Activated CD8-positive, alpha-beta memory T cell treated with anti-CD3 and anti-CD28 coated beads, Interleukin-2, amount 50 U/mL, for 48 hours (primary cell): Measurements from ENCODE around the gene MYBPH.
A peak's percentile ranks its signal among the peaks of the same experiment; 100 is the strongest.

ENCODE experiments used
- DNase-seq: peaks from one replicate; pipeline ENCODE4 v3.0.0-alpha.2; 2020

Gene MYBPH

DNA sequence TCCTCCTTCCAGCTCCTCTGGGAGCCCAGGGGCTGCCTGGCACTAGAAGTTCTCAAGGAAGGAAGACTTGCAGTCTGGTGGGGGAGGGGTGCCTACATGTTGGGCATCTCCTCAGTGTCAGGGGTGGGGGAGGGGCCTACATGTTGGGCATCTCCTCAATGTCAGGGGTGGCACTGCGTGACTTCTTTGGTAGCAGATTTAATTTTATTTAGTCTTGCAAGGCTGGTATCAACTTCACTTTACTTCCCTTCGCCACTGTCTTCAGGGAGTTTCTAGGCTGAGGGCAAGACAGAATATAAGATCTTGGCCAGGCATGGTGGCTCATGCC is 29.6 kb downstream of the MYBPH start:
- DNase-seq: no peak

DNA sequence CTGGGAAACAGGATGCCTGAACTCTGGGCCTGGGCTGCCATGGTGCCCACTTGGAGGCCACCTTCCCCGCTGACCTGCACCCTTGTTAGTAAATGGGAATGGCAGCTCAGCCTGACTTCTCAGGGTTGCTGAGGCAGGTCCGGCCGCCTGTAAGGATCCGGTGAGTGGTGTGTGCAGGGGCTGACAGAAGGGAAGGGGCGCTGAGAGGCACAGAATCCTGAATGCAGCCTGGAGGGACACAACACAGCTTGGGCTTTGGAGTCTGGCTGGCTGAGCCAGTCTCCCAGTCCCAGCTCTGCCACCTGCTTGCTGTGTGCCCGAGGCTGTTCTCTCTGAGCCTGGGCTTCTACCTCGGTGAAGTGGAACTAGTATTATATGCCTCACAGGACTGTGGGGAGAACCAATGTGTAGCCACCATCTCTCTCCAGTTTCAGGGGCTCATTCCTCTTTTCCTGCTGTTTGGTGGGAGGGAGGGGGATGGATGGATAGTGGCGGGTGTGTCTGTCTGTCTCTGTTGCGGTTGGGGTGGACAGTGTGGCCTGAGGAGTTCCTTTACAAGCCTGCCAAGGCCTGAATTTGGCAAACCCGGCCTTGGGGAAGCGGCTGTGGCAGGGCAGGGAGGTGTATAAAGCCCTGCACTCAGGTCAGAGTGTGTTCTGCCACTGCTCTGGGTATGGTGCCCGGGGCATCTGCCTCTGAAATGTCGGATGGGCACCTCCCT is 30.1 kb downstream of the MYBPH start:
- DNase-seq: no peak

DNA sequence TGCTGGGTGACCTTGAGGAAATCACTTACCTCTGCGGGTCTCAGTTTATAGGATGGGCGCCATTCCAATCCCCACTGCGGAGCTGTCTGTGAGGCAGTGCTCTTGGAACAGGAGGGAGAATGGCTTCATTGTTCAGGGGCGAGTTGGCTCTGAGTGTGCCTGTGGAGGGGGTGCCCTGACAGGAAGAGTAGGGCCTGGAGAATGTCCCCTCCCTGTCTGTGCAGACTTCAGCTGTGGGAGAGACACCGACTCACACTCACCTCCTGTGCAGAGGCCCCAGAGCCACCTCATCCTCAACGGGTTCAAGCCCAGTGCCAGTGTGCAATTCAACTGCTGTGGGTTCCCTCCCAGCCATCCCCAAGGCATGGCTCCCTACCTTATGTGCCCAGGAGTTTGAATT is 31.0 kb downstream of the MYBPH start:
- DNase-seq: no peak

DNA sequence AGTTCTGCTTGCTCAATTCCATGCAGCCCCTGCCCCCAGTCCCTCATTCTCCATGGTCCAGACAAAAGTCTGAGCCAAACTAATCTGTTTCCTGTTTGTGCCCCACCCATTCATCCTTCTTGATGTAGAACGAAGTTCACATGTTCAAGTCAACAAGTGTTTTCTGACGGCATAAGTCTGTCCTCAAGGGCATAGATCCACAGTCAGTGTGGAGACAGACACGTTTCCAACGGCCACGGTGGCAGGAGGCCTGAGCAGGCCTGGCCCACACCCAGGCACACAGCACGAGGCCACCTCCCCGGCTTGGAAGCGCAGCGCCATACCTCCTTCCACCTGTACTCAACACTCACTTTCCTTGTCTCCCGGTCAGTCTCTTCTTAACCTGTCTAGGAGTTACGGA is 32.0 kb downstream of the MYBPH start:
- no peak for DNase-seq

DNA sequence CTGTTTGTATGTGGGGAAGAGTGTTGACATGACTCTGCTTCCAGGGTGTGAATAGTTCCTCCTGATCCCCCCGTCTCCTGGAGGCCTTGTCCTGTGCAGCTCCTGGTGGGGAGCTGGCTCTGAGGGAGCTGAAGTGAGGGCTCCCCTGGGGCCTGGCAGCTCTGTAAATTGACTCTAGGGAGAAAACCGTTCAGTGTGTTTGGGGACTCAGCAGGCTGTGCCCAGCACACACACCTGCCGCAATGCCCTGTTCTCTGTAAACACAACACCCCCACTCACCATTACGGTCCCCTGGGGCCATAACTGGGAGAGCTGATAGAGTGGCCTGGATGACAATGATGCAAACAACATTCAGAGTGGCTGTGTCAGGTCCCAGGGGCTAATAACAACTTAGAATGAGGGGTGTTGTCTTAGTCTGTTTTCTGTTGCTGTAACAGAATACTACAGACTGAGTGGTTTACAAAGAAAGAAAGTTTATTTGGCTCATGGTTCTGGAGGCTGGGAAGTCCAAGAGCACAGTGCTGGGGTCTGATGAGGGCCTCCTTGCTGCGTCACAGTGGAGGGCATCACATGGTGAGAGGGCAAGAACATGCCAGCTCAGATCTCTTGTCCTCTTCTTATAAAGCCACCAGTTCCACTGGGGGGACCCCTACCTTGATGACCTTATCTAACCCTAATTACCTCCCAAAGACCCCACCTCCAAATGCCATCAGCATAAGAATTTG is 32.8 kb downstream of the MYBPH start:
- DNase-seq: no peak

DNA sequence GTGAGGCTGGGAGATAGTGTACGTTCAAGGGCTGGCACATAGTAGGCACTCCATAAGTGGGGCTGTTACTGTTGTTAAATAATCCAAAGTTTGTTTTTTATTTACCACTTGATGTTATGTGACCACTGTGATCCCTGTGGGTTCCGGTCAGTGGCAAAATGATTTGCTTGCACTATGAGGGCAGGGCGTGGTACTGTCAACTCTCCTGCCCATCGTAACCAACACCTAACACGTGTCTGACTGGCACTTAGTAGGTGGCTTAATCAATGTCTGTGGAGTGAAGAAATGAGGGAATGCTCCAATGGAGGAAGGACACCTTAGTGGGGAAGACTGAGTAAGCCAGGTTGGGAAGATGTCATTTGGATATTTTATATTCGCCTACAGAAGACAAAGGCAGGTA is 33.5 kb downstream of the MYBPH start:
- DNase-seq: no peak

DNA sequence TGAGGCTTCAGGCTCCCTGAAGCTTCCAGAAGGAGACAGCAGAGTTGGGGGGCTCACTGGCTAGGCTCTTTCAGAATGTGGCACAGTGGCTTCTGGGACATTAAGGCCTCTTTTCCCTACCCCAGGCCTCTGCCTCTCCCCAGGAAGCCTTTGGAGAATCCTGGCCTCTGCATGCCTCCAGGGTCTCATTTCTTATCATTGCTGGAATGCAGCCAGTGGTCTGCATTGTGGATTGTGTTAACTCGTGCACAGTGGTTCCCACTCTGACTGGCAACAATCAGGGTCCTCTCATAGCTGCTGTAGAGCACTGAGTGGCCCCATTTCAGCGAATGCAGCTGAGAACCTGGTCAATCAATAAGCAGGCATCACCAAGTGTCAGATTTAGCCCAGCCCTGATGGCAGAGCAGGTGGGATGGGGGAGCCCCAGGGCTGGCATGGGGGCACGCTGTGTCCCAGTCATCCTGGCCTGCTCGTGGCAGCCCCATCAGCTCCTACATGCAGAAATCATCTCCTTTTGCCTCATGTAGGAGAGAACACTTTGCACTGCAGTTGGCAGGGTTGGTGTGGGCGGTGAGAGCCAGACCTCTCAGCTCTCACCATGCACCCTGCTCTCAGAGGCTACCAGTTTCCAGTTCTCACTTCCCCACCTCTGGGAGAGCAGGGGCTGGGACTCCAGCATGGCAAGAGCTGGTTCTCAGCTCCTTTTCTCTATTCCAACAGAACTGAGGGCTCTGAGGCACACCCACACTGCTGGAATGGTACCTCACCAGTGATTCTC is 34.7 kb downstream of the MYBPH start:
- no peak for DNase-seq

DNA sequence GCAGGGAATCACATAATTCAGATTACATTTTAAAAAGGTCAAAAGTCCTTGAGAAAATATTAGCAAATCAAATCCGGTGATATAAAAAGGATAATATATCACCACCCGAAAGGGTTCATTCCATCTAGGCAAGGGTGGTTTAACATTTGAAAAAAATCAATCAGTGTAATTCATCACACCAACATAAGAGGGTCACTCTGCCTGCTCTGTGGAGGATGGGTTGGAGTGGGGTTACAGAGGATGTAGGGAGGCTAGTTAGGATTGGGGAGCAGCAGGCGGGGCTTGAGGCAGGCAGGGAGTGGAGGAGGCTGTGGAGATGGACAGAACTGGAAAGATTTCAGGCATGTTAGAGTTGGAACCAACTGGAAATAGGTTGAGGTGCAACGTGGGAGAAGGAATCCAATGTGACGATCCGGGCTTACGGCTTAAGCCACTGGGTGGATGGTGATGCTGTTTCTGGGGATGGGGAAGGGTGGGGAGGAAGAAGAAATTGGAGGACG is 35.6 kb downstream of the MYBPH start:
- no peak for DNase-seq

DNA sequence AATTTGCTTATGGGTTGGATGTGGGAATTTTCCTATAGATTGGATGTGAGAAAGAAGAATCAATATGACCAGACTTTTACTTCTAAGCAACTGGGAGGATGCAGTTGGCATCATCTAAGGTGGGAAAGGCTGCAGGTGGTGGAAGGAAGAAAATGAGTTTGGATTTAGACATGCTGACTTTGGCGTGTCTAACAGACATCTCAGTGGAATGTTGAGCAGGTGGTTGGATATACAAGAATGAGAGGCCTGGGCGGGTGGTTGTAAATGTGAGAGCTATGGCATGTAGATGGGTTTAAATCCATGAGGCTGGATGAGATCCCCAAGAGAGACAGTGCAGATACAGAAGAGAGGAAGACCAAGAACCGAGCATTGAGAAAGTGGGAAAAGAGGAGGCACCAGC is 37.6 kb downstream of the MYBPH start:
- DNase-seq: no peak

DNA sequence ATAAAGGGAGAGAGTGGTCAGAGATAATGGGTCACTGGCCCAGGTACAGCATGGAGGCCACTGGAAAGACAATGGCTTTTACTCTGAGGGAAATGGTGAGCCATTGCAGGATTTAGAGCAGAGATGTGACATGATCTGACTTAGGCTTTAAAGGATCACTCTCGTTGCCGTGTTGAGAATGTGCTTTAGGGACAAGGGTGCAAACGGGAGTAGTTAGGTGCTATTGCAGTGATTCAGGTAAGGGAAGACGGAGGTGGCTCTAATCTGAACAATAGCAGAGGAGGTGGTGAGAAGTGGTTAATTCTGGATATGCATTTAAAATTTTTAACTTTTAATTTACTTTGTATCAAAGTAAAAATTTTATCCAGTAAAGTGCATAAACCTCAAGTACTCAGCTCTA is 38.3 kb downstream of the MYBPH start:
- DNase-seq: no peak

DNA sequence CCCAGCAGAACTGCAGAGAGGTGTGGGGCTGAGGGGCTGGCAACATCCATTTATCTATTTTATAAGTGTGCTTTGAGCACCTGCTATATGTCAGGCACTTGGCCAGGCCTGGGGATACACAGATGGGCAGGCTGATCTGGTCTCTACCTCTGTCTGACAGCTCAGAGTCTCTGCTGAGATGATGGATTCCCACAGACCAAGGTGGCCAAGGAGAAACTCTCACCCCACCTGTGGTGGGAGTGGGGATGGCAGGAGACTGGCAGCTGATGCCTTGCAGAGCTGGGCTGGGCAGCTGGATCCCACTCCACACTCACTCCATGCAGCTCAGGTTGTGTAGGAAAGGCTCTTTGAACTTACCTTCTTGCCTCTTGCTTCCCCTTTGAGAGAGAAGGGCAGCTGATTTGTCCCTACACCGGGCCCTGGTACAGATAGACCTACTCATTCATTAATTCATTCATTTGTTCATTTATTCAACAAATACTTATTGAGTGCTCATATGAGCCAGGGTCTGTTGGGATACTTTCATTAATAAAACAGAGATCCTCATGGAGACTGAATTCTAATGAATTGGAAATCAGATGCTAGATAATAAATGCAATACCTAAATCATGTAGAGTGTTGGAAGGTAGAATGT is 39.1 kb downstream of the MYBPH start:
- no peak for DNase-seq

DNA sequence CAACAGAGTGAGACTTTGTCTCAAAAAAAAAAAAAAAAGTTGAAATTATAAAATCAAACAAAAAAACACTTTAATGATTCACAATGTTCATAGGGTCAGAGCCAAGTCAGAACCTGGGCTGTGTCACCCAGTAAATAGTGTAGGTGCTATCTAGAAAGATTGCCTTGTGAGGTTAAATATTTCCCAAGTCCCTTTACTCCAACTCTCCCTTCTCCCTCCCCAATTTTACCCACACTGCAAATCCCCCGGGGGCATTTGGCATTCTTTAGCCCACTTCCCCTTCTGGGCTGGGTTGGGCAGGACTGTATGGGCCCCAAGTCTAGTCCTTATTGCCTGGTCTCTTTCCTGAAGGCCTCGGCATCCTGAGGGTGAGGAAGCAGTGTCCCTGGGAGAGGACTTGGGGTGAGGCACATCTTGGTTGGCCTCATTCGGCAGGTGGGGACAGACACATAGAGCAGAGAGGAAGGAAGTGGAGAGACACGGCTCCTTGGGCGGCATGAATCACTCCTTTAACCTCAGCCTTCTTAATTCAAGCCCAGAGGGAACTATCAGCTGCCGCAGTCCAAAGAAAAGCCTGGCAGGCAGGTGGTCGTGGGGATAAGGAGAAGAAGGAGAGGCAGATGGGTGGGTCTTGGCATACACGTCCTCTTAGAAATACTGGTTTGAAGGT is 39.9 kb downstream of the MYBPH start:
- DNase-seq: no peak

DNA sequence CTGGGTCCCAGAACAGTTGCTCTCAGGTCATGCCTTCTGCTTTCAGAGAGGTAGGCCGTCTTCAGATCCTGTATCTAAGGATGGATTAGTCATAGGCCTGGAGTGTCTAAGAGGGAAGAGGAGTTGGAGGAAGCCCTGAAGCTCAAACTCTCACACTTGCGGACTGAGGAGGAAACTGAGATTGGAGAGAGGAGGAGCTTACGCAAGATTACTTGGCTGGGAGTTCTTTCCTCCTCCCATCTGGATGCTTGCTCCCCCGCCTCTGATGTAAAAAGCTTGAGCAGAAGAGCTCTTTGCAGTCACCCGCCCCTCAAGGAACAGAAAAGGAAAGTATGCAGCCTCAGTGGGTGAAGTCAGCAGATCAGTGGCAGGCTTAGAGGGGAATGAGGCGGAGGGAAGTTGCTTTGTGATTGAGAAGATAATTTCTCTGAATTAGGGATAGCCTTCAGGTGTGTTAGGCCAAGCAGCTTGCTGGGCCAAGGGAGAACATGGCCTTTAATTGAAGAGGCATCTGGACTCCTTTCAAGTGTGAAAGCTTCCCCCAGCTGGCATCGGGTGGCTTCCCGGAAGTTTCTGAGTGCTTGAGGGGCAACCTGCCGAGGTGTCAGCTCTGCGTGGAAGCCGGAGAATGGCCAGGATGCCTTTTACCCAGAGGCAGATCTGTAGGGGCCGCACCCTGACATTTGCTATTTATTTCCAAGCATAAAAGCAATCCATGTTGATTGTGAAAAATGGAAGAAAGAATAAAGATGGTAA is 41.5 kb downstream of the MYBPH start:
- no peak for DNase-seq

DNA sequence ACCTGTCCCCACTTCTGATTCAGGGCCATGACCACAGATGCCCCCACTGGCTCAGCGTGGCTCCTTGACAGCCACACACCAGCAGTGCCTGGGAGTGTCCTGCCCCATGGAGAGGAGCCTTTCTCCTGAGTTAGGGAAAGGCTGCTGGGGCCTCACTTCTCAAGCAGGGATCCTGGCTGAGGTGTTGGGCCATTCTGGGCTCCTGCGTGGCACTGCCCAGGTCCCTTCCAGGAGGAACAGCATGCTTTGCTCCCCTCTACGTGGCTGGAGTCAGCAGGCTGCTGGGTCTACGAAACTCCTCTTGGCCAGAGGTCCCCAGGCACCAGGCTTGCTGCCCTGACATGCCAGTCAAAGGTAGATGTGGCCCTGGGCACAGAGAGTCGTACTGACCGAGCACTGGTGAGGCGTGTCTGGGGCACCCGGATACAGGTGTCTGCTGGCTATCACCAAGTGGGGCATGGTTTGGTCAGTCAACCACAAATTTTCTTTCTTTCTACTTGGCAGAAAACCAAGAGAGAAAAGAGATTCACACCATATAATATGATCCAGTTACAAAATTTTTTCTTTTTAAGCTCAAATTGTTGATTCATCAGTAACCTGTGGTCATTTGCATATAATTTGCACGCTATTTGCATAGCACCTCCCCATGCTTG is 44.0 kb downstream of the MYBPH start:
- DNase-seq: no peak

DNA sequence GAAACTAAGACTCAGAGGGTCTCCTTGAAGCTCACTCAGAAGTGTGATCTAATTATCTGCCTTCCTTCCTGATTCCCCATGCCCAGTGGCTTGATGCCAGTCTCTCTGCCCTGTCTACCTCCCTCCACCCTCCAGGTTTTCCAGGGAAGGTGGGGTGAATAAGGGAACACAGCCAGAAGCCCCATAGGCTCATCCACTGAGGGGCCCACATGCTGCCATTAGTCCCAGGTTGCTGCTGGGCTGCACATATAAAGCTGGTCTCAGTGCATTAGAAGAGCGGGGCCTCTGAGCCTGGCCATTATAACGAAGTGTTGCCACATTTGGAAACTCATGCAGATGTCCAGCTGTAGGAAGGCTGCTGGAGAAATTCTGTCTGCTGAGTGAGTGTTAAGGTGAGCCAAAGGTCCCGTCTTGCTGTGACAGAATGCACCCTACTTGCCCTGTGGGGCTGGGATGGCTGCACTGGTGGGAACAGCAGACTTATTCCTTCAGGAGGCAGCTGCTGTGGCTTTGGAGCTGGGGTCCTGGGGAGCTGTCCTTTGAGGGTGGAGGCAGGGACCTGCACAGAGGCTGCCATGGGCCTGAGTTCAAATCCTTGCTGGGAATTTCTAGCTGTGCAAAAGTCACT is 45.2 kb downstream of the MYBPH start:
- DNase-seq: peak; percentile 37

DNA sequence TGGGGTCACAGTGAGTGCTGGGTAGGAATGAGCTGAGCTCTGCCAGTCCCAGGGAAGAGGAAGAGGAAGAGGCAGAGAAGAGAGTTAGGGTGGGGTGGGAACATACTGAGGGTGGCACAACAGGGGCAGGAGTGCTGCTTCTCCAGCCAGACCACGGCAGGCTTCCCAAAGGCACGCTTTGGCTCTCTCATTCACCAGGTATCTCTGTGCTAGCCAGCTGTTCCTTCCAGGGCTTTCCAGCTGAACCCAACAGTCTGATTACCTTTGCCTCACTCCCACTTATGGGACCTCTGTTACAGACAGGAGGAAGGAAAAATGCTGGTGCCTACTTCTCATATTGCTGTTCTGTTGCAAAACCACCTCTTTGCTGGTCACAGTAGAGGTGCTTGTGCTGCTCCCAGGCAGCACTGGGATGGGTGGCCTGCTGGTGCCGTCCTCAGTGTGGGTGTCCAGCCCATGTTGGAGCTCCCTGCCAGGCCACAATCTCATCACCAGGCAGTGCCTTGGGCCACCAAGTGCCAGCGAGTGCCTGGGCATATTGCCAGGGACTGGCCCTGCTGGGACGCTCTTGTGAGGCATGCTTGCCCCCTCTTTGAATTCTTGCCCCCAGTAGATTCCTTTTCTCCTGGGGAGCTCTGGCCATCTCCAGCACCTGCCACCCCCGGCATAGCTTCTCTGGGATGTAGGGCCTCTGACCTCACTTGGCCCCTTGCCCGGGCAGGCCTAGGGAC is 46.0 kb downstream of the MYBPH start:
- DNase-seq: no peak

DNA sequence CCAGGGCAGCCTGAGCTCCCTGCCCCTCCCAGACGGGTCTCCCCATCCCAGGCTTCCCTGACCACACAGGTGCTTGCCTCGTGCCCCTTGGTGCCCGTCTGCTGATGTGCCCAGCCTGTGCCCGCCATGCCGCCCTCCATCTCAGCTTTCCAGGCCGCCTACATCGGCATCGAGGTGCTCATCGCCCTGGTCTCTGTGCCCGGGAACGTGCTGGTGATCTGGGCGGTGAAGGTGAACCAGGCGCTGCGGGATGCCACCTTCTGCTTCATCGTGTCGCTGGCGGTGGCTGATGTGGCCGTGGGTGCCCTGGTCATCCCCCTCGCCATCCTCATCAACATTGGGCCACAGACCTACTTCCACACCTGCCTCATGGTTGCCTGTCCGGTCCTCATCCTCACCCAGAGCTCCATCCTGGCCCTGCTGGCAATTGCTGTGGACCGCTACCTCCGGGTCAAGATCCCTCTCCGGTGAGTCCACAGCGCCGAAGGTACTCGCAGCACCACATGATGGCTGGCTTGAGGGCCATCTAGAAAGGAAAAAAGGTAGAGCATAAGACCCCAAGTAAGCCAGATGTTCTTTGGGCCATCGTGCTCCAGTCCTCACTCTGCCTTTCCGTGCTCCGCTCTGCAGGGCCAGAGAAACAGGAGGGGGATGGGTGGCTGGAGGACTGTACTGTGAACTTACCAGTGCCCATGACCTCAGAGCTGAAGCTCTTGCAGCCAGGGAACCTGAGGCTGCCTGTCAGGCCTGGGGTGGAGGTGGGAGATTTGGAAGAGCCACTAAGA is 46.7 kb downstream of the MYBPH start:
- peak; percentile 36 for DNase-seq

DNA sequence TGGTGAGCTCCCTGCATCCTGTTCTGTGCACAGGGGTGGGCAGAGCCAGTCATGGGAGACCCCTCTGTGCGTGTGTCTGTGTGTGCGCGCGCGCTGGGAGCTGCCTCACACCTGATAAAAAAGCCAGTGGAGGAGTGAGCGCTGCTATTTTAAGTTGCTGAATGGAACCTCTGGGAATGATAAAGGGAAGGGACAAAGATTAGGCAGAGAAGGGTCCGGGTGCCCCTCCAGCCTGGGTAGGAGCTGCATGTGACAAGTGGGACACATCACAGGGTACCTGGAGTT is 47.3 kb downstream of the MYBPH start:
- DNase-seq: no peak

DNA sequence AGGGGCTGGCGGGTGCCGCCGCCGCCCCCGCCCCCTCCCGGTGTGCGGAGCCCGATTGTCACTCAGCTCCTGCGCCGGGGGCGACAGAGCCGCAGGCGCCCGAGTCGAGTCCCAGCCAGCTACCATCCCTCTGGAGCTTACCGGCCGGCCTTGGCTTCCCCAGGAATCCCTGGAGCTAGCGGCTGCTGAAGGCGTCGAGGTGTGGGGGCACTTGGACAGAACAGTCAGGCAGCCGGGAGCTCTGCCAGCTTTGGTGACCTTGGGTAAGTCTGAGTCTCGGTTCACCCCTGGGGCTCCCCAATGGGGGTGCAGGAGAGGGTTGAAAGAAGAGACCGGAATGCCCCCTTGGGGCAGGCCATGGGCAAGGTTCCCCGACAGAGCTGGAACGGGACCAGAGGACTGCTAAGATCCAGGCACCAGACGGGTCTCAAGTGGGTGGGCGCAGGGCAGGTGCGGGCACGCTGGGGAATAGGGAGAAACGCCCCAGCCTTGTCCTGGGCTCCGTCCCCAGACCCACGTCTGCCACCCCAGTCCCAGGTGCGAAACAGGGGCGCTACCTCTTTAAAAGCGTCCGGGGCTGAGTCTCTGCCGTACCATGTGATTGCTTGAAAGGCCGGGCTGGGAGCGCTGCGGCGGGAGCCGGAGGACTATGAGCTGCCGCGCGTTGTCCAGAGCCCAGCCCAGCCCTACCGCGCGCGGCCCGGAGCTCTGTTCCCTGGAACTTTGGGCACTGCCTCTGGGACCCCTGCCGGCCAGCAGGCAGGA is 47.8 kb downstream of the MYBPH start, which contains the start of gene ADORA1:
Gene ADORA1 (plus strand): TSS at position 61 of the 765 bp plus-strand sequence. CDS start 1,116 bp downstream, outside the sequence.
- no peak for DNase-seq
